ENCODE measurements around the gene SCD5. TPM values are rescaled to one million over a fixed set of nuclear protein-coding genes. Genes with fewer than 3 reads are reported as not detected.

SCD5 gene
- total and polyA plus RNA-seq, 2 of the 4 experiments (the other 2 are of a cell fraction): 12.4 to 13.5 TPM

DNA sequence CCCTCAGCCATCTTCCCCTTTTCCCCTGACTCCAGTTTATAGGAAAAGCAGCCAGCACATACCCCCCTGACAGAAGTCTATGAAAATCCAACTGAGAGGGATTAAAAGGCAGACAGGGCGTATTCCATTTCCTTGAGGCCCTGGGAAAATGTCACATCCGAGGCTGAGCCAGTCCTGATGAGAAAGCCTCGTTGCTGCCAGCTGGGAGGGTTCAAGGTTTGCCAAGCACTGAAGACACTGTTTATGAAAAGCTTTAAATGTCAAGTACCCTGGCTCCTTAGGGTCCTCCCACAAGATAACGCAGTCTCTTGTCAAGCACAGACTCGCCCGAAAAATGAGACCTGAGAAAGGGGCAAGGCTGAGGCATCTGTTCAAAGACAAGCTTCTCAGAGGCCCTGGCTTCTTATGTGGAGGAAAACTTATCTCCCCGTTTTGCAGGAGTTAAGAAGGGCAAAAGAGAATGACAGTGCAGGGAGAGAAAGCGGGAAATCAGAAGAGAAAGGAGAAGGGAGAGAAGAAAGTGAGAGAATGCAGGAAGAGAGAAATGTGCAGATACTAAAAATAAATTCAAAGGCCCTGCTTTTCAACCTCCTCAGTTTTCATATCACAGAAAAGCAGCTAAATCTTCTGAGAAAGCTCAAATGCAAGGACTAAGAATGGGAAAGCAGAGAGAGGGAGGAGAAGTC, 44.7 kb downstream of the SCD5 start:
- H2BK20ac ChIP-seq (ENCODE audit: low read depth, low read length): no peak overlapping the region
- no peak overlapping the region for H3K23ac ChIP-seq (ENCODE audit: low read depth, low read length)
- no CpG with 5 or more reads among the region's 8 CpGs for WGBS, 2 experiments (ENCODE audit: extremely low coverage in 2 of 2, insufficient read length in 1 of 2)
- H3K14ac ChIP-seq (replicated peaks; ENCODE audit: low read depth, low read length): 0 out of 2 replicates have a peak overlapping the region, but pooled peaks have one; percentile 6
- ChIA-PET POLR2A (ENCODE audit: unreplicated experiment) (no interaction called here), CTCF (interaction anchor here (0.5 to 1.0 kb wide), 2 partner anchors 11 to 237 kb away, joined by 4 to 5 read pairs; no protein-coding TSS in a partner anchor)
- H3K18ac ChIP-seq (ENCODE audit: low read depth, low read length): no peak overlapping the region
- H3K9me3 ChIP-seq (ENCODE audit: control insufficient read depth, insufficient read depth, low read length): no peaks in the 10 kb centered on the region
- H2AFZ ChIP-seq (replicated peaks; ENCODE audit: low read length, poor library complexity): peak overlapping the region; percentile 4
- H4K91ac ChIP-seq (ENCODE audit: insufficient read depth, low read depth, low read length): no peak overlapping the region
- H4K20me1 ChIP-seq (ENCODE audit: insufficient read depth, low read length): no peaks in the 10 kb centered on the region; the same call in 1 of the 2 replicates
- H4K5ac ChIP-seq (ENCODE audit: low read depth, low read length): no peak overlapping the region
- BruUV-seq (replicated peaks): no TSS peak
- H2AK9ac ChIP-seq (replicated peaks; ENCODE audit: low read depth, low read length, poor library complexity): no peak overlapping the region
- peaks cover 3 to 11% of the 10 kb centered on the region in 2 experiments; a peak in 2 of 4 replicates for H3K79me1 ChIP-seq (ENCODE audit: low read depth in 1 of 2, low read length in 2 of 2)
- dilution Hi-C loops (cut with HindIII; ENCODE audit: low sequenced_read_pairs, unreplicated experiment): no loop called here
- no peak overlapping the region for H2BK15ac ChIP-seq (ENCODE audit: low read depth, low read length)
- in situ Hi-C loops (cut with MboI; ENCODE audit: low sequenced_read_pairs): no loop called here
- no peak overlapping the region for H2BK5ac ChIP-seq (ENCODE audit: low read depth, low read length, poor library complexity, severe bottlenecking)
- peak; percentile 28 for DNase-seq
- peaks cover 5% of the 10 kb centered on the region for H3K4me1 ChIP-seq (ENCODE audit: control insufficient read depth, insufficient read depth, low read length)
- H3K4ac ChIP-seq (ENCODE audit: low read depth, low read length): no peak overlapping the region
- no peak overlapping the region for H2AK5ac ChIP-seq (ENCODE audit: low read depth, low read length)
- no peak overlapping the region for H3K4me3 ChIP-seq (ENCODE audit: insufficient read depth, low read depth, low read length)
- no peak overlapping the region for H2BK120ac ChIP-seq (ENCODE audit: low read depth, low read length)
- H3K9ac ChIP-seq (ENCODE audit: low read depth, low read length): no peak overlapping the region
- TF ChIP-seq, protein P1, sequence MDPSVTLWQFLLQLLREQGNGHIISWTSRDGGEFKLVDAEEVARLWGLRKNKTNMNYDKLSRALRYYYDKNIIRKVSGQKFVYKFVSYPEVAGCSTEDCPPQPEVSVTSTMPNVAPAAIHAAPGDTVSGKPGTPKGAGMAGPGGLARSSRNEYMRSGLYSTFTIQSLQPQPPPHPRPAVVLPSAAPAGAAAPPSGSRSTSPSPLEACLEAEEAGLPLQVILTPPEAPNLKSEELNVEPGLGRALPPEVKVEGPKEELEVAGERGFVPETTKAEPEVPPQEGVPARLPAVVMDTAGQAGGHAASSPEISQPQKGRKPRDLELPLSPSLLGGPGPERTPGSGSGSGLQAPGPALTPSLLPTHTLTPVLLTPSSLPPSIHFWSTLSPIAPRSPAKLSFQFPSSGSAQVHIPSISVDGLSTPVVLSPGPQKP (IDR thresholded peaks at IDR 0.05; ENCODE audit: borderline replicate concordance, low read depth, low read length): no peak
- TF ChIP-seq RAD21 (IDR thresholded peaks at IDR 0.05; ENCODE audit: low read length) (no peak), CEBPB (IDR thresholded peaks at IDR 0.05; ENCODE audit: low read depth, low read length) (no peak), FOS (IDR thresholded peaks at IDR 0.05; ENCODE audit: low read depth, low read length) (no peak)
- H3K4me2 ChIP-seq (ENCODE audit: low read depth, low read length): peak overlapping the region; percentile 61
- H3K27me3 ChIP-seq (ENCODE audit: control insufficient read depth, insufficient read depth, low read length): no peaks in the 10 kb centered on the region
- ATAC-seq (ENCODE audit: low read depth): peak; percentile 69
- no peak overlapping the region for H4K8ac ChIP-seq (ENCODE audit: low read depth in 2 of 2, low read length in 2 of 2)
- H3K56ac ChIP-seq (ENCODE audit: extremely low read depth, insufficient read depth, low read length): no peak overlapping the region
- no peak overlapping the region for H3K27ac ChIP-seq (ENCODE audit: insufficient read depth, low read length)
- H3K36me3 ChIP-seq (ENCODE audit: control insufficient read depth, insufficient read depth, low read length): no peaks in the 10 kb centered on the region
- H3K9me1 ChIP-seq (ENCODE audit: insufficient read depth, low read length): no peaks in the 10 kb centered on the region
- intact Hi-C loops (cut with micrococcal nuclease): no loop called here

Measured in IMR-90 (cell line).